ENCODE measurements around the gene MYO7B.

Gene MYO7B

GRCh38 chr2:127590386-127591190 lies 55.1 kb downstream of the MYO7B start:
- no peak for DNase-seq

- DNase-seq = peak; percentile 61
Observed at GRCh38 chr2:127591221-127591923, 55.9 kb downstream of the MYO7B start.

- DNase-seq = no peak
Observed at GRCh38 chr2:127592761-127593227, 57.3 kb downstream of the MYO7B start.

- no peak for DNase-seq
Observed at GRCh38 chr2:127593228-127594115, 58.0 kb downstream of the MYO7B start.

DNA sequence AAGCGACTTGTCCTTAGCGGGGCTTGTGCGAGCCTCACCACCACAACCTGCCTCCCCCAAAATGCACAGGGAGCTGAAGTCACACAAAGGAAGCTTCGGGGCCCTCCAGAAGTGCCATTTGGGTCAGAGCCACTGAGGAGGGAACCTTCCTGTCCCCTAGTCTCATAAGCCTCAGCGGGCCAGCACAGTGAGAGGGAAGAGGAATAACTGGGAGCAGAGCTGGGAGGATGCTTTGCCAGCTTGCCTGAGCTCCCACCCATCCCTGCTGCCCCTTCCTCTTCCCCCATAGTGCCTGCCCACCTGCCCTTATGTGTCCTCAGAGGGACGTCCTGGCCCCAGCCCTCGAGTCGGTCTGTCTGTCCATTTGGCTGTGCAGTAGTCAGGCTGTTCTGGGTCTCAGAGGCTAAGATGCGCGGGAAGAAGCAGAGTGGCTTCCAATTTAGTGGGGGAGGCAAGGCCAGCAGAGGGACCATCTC lies 58.7 kb downstream of the MYO7B start:
- DNase-seq = no peak

- DNase-seq = no peak
Observed at GRCh38 chr2:127596311-127597045, 61.0 kb downstream of the MYO7B start.

- no peak for DNase-seq
Observed at GRCh38 chr2:127597046-127597983, 61.8 kb downstream of the MYO7B start.

GRCh38 chr2:127597984-127598380 lies 62.5 kb downstream of the MYO7B start:
- no peak for DNase-seq

DNA sequence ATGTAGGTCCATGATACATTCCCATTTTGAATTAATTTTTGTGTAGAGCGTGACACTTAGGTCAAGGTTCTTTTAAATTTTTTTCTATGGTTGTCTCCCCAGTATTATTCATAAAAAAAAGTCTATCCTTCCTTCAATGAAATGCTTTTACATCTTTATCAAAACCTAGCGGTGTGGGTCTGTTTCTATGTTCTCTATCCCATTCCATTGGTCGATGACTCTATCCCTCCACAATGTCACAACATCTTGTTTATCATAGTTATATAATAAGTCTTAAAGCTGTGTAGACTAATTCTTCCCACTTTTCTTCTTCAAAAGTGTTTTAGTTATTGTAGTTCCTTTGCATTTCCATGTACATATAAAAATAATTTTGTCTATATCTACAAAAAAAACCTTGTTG lies 63.2 kb downstream of the MYO7B start:
- DNase-seq = no peak

DNA sequence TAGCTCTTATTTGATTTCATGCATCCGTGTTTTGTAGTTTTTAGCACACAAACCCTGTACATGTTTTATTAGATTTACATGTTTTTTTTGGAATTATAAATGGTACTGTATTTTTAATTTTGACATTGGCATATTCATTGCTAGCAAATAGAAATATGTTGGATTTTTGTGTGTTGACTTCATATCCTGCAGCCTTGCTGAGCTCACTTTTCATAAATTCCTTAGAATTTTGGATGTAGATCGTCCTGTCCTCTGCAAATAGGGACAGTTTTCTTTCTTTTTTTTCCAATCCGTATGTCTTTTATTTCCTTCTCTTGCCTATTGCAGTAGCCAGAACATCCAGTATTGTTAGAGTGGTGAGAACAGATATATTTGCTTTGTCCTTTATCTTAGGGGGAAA lies 63.7 kb downstream of the MYO7B start:
- no peak for DNase-seq

DNA sequence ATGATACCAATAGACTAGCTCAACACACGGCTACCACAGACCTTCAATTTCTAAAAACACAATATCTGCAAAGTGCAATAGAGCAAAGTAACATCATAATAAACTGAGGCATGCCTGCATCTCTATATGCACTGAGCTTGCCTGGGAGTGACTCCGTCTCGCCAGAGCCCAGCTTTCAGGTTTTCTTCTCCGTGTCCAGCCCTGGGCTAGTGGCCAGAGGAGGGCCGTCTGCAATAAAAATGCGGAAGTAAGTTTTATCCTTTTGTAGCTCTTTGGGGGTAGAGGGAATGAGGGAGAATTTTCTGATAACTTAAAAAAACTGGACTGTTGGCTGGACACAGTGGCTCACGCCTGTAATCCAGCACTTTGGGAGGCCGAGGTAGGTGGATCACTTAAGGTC lies 69.5 kb downstream of the MYO7B start:
- DNase-seq = no peak

DNA sequence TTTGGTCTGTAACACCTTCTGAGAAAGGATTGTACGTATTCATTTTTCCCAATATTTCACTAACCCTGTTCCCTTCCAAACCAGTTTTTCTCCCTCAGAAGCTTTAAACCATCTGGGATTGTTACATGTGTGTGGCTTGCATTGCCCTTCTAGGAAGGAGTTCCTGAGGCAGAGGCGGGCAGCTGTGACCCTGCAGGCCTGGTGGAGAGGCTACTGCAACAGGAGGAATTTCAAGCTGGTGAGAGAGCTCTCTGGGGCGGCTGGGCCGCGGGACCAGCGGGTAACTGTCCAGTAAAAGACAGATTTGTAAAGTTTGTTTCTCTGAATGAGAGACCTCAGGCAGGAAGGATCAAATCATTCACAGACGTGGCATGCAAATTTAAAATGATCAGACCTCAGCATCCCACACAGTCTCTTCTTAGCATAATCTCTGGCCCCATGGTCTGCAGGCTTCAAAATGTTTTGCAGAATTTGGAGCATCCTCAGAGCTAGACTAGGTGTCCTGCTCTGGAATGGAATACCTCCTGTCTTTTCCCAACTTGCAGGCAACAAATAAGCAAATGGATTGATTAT lies 70.3 kb downstream of the MYO7B start:
- DNase-seq = no peak

DNA sequence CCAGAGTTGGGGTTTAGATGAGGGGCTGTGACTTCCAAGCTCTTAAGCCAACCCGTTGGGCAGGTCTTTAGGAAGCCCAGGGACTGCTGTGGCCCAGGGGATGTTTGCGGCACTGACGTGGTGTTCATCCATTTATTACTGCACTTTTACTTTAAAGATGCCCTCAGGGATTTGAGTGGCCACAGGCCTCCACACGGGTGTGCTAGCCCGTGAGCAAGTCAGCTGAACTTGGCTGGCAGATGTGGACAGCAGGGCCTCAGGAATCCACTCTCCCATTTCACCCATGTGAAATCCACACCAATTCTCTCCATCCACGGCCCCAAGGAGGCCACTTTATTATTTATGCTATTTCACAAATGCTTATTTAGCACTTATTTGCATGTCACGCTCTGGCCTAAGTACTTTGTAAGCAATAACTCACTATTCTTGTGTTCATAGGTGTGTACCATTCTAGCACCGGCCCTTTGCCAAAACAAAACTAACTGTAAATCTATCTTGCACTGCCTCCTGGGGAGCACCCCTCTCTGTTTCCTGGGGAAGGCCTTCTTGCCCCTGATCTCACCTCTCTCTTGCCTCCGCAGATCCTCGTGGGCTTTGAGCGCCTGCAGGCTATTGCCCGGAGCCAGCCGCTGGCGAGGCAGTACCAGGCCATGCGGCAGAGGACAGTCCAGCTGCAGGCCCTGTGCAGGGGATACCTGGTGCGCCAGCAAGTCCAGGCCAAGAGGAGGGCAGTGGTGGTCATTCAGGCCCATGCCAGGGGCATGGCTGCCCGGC lies 71.3 kb downstream of the MYO7B start:
- DNase-seq = no peak

DNA sequence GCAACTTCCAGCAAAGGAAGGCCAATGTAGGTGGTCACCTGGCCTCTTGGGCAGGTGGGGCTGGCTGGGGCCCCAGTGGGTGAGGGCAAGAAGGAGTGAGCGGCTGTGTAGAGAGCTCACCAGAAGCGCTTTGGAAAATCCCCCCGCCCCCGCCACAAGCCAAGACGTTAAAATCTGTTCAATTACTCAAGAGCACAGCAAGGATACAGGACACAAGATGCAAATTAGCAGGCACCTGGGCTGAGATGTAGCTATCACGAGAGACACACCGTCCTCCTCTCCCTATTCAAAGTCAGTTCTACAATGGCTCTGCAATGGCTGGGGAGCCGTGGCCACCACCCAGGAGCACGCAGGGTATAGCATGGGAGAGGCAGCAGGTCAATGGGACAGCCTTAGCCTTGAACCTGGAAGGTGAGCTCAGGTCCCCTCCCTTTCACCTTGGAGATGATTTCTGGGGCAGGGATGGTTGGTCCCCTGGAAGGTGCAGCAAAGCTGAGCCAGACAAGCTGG lies 72.0 kb downstream of the MYO7B start:
- no peak for DNase-seq

DNA sequence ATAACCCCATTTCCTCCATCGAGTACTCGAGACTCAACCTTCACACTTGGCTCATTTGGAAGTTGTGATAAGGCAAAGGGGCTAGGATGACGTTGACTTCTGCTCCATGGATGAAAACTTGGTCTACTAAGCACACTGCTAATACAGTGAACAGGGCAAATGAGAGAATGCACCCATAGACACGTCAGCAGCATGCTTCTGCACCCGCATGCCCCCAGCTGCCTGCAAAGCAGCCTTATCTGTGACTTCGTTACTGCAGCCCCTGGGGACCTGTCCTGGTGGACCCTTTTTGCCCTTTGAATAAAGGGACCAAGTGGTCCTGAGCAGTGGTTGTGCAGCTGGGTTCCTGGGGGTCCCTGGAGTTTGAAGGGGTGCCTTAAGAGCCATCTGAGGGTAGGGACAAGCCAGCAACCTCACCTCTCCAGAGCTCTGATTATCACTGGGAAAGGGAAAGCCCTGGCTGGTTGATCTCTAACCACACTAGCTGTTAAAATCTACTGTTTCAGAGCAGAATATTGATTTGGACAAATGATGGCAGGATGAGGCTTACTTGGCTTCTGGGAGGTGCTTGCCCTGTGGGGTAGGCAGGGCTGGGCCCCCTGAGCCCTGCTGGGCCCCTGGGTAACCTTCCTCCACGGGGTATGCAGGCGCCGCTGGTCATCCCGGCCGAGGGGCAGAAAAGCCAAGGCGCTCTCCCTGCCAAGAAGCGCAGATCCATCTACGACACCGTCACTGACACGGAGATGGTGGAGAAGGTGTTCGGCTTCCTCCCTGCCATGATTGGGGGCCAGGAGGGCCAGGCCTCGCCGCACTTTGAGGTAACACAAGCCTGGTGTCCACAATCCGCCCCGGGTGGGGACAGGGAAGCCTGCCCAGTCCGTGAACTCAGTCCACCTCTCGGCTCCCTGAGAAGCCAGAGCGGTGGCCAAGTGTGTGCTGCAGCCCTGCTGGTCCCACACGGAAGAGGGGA lies 72.9 kb downstream of the MYO7B start:
- DNase-seq = no peak

DNA sequence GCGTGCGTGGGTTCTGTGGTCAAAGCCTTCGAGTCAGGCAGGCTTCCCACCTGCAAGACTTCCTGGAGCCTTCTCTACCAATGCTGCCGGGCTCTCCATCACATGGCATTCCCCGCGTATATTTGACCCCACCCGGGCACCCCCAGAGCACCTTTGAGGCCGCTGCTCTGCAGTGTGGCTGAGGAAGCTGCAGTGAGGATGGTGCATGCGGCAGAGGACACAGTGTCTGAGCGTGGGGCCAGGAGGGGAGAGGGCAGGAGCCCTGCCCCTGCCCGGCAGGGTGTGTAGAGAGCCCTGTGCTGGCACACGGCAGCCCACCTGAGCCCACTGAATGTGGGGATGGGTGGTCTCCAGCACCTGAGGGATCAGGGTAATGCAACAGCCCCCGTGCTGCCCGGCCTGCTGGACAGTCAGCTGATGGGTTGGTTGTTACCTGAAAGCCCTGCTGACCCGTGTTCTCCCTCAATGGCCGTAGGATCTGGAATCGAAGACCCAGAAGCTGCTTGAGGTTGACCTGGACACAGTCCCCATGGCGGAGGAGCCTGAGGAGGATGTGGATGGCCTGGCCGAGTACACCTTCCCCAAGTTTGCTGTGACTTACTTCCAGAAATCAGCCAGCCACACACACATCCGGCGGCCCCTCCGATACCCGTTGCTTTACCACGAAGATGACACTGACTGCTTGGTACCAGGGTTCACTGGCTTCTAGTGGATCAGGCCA lies 73.7 kb downstream of the MYO7B start:
- DNase-seq = no peak

DNA sequence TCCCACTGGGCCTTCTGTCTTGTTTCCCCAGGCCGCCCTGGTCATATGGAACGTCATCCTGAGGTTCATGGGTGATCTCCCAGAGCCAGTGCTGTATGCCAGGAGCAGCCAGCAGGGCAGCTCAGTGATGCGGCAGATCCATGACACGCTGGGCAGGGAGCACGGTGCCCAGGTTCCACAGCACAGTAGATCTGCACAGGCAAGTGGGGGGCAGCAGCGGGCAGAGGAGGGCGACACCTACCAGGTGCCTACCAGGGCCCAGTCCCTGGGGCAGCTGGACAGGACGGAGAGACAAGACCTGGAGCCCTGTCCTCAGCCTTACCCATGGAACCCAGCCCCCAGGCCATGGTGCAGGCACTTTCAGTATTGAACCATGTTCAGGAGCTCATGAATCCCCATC lies 74.3 kb downstream of the MYO7B start:
- no peak for DNase-seq

GRCh38 chr2:127610561-127610960 lies 75.1 kb downstream of the MYO7B start:
- no peak for DNase-seq
